ENCODE data around the gene AGBL1.

DNA sequence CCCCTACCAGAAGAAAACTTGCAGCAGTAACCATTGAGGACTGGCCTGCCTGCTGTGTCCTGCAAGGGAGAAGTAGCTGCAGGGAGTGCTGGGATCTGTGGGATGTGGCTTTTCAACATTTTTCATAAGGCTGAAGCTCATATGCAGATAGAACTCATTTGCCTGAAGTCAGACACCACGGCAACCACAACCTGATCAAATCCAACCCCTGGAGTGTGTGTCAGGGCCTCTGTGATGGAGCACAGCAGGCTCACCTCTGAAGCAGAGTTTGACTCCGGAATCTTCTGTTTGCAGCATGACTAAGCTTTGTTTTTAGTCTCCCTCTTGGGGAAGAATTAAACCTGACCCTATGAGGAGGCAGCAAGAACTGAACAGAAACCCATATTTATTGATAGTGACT lies 508.7 kb downstream of the AGBL1 start:
- TF ChIP-seq, protein P1, sequence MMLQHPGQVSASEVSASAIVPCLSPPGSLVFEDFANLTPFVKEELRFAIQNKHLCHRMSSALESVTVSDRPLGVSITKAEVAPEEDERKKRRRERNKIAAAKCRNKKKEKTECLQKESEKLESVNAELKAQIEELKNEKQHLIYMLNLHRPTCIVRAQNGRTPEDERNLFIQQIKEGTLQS (IDR thresholded peaks at IDR 0.05): no peak
- TF ChIP-seq, protein P2, sequence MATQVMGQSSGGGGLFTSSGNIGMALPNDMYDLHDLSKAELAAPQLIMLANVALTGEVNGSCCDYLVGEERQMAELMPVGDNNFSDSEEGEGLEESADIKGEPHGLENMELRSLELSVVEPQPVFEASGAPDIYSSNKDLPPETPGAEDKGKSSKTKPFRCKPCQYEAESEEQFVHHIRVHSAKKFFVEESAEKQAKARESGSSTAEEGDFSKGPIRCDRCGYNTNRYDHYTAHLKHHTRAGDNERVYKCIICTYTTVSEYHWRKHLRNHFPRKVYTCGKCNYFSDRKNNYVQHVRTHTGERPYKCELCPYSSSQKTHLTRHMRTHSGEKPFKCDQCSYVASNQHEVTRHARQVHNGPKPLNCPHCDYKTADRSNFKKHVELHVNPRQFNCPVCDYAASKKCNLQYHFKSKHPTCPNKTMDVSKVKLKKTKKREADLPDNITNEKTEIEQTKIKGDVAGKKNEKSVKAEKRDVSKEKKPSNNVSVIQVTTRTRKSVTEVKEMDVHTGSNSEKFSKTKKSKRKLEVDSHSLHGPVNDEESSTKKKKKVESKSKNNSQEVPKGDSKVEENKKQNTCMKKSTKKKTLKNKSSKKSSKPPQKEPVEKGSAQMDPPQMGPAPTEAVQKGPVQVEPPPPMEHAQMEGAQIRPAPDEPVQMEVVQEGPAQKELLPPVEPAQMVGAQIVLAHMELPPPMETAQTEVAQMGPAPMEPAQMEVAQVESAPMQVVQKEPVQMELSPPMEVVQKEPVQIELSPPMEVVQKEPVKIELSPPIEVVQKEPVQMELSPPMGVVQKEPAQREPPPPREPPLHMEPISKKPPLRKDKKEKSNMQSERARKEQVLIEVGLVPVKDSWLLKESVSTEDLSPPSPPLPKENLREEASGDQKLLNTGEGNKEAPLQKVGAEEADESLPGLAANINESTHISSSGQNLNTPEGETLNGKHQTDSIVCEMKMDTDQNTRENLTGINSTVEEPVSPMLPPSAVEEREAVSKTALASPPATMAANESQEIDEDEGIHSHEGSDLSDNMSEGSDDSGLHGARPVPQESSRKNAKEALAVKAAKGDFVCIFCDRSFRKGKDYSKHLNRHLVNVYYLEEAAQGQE (IDR thresholded peaks at IDR 0.05): no peak
